RWPE1 (cell line): ENCODE measurements around the gene WRAP53.

Experiments
- CTCF ChIA-PET: fragments of 350-600 bp; sonication (Branson Sonifier 250); formaldehyde crosslinking; extraction: SDS; loops from one replicate; lab custom pipeline; 2021; lab: Yijun Ruan, JAX
- POLR2A ChIA-PET: fragments of 400-600 bp; formaldehyde crosslinking; extraction: SDS; loops from one replicate; lab custom pipeline; 2020; ENCODE audit warnings: antibody characterized with exemption; ENCODE audit not compliant: low non-redundant PET; lab: Yijun Ruan, JAX
- DNase-seq: peaks from one replicate; pipeline ENCODE4 v3.0.0; 2012; ENCODE audit warnings: low spot score
- H3K27ac ChIP-seq: fragments of 450-650 bp; 2 replicates; pipeline ENCODE4 v1.5.1; 2017
- TF ChIP-seq, protein P1 (sequence below): fragments of 450-650 bp; conservative IDR thresholded peaks from 2 replicates; pipeline ENCODE4 v1.5.1; 2017; ENCODE audit warnings: low read depth, mild to moderate bottlenecking

Gene WRAP53

DNA sequence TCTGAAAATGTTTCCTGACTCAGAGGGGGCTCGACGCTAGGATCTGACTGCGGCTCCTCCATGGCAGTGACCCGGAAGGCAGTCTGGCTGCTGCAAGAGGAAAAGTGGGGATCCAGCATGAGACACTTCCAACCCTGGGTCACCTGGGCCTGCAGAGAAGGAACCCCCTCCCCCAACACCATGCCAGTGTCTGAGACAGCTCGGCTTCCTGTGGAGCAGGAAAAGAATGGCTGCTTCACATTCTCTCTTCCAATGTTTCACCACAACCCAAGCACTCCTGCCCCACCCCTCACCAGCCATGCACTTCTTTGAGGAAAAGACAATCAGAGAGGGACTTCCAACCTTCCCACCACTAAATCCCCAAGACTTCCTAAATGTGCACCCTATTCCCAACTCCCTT is 11.7 kb upstream of the WRAP53 start:
- DNase-seq: no peak
- TF ChIP-seq, protein P1, sequence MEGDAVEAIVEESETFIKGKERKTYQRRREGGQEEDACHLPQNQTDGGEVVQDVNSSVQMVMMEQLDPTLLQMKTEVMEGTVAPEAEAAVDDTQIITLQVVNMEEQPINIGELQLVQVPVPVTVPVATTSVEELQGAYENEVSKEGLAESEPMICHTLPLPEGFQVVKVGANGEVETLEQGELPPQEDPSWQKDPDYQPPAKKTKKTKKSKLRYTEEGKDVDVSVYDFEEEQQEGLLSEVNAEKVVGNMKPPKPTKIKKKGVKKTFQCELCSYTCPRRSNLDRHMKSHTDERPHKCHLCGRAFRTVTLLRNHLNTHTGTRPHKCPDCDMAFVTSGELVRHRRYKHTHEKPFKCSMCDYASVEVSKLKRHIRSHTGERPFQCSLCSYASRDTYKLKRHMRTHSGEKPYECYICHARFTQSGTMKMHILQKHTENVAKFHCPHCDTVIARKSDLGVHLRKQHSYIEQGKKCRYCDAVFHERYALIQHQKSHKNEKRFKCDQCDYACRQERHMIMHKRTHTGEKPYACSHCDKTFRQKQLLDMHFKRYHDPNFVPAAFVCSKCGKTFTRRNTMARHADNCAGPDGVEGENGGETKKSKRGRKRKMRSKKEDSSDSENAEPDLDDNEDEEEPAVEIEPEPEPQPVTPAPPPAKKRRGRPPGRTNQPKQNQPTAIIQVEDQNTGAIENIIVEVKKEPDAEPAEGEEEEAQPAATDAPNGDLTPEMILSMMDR: no peak
- ChIA-PET CTCF (no interaction called here), POLR2A (interaction anchor here (1.1 kb wide), 1 partner anchor 11 kb away, joined by 3 read pairs; the partner anchor contains the start of gene TP53)
- H3K27ac ChIP-seq: 0 out of 2 replicates have a peak overlapping the region, but pooled peaks have one; percentile 12

- no peak for DNase-seq
- ChIA-PET CTCF (interaction anchor here (1.2 kb wide), 1 partner anchor 45 kb away, joined by 3 read pairs; no protein-coding TSS in a partner anchor), POLR2A (interaction anchor here (1.1 kb wide), 1 partner anchor 10 kb away, joined by 3 read pairs; the partner anchor contains the start of gene TP53)
- 0 out of 2 replicates have a peak overlapping the region, but pooled peaks have one; percentile 5 for H3K27ac ChIP-seq
- TF ChIP-seq, protein P1: no peak
Observed at GRCh38 chr17:7677388-7678067, 10.7 kb upstream of the WRAP53 start.

- CTCF ChIA-PET: interaction anchor here (0.6 to 0.7 kb wide), 3 partner anchors 32 to 656 kb away, joined by 3 read pairs; no protein-coding TSS in a partner anchor
- TF ChIP-seq, protein P1: no peak
- POLR2A ChIA-PET: no interaction called here
- no peak for DNase-seq
- peak overlapping the region; percentile 97 for H3K27ac ChIP-seq
Observed at GRCh38 chr17:7684851-7685532, 3.3 kb upstream of the WRAP53 start.

DNA sequence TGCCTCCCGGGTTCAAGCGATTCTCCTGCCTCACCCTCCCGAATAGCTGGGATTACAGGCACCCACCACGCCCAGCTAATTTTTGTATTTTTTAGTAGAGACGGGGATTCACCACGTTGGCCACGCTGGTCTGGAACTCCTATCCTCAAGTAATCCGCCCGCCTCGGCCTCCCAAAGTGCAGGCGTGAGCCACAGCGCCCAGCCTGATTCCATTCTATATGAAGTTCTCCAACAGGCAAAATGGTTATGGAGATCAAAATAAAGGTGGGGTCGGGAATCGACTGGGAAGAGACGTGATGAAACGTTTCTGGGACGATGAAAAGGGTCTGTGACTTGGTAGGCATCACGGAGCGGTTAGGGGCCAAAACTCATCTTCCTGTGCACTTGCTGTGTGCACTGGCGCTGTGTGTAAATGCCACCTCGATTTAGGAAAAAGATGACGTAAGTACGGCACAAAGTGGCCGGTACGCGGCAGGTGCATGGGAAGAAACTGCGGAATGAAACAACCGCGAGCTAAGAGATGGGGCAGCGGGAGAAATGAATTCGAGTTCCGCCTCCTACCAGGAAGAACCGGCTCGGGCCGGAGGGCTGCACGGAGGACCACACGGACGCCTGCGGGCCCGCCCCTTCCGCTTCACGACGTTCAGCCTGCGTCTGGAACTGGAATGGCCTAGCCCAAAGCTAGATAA is 2.6 kb upstream of the WRAP53 start:
- ChIA-PET POLR2A (interaction anchor here (0.5 to 1.5 kb wide), 4 partner anchors 35 to 170 kb away, joined by 3 to 5 read pairs (median 4); partner anchors contain the start of genes ATP1B2 and SAT2), CTCF (interaction anchor here (0.6 to 0.7 kb wide), 7 partner anchors 28 to 655 kb away, joined by 3 to 4 read pairs (median 3); partner anchors contain the start of gene SOX15)
- peak; percentile 89 for DNase-seq
- H3K27ac ChIP-seq: peak overlapping the region; percentile 97
- TF ChIP-seq, protein P1: no peak

DNA sequence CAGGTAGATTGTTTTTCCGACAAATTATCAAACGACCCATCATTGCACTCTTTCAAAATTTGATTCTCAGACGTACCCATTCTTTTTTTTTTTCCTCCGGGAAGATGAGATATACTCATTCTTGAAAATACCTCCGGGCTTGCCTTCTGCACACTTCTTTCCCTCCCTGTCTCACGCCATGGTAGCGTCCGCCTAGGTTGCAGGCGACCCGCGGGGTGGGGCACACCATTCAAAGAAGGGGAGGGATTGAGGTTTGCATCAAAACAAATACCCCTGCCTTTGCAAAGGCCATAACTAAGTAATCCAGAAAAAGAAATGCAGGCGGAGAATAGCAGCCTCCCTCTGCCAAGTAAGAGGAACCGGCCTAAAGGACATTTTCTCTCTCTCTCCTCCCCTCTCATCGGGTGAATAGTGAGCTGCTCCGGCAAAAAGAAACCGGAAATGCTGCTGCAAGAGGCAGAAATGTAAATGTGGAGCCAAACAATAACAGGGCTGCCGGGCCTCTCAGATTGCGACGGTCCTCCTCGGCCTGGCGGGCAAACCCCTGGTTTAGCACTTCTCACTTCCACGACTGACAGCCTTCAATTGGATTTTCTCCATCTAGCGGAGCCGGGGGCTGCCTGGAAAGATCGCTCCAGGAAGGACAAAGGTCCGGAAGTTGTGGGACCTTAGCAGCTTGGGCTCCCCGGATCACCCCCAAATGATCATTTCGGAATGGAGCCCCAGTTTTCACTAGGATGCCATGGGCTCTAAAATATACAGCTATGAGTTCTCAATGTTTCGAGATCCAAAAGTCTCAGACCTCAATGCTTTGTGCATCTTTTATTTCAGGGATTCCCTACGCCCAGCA is 1.8 kb upstream of the WRAP53 start:
- POLR2A ChIA-PET: interaction anchor here (0.5 to 1.5 kb wide), 9 partner anchors 25 to 170 kb away, joined by 3 to 5 read pairs (median 4); partner anchors contain the start of genes ATP1B2 and SAT2
- peak overlapping the region; percentile 97 for H3K27ac ChIP-seq
- CTCF ChIA-PET: interaction anchor here (0.6 to 1.8 kb wide), 11 partner anchors 13 to 332 kb away, joined by 3 to 14 read pairs (median 4); partner anchors contain the start of gene FXR2
- DNase-seq: peak; percentile 71
- TF ChIP-seq, protein P1: no peak
